CD4-positive, alpha-beta T cell treated with Interleukin-4 for 1 hour (primary cell): ENCODE data around the gene PIP4K2A.
A peak's percentile ranks its signal among the peaks of the same experiment; 100 is the strongest.
"Not testable (repeated sequence)": the region's sequence is repeated elsewhere in the genome, so short reads cannot be mapped to it uniquely, and the experiment has no call there.

Source experiments
- DNase-seq, 2 donors: peaks; one replicate each; pipeline ENCODE4 v3.0.0-alpha.2; 2020 to 2022

The PIP4K2A gene

GRCh38 chr10:22692119-22692518 lies 22.3 kb downstream of the PIP4K2A start:
- DNase-seq = not testable (repeated sequence)

- DNase-seq = no peak
These were observed 23.6 kb downstream of the PIP4K2A start for GRCh38 chr10:22690614-22691431.

GRCh38 chr10:22690158-22690557 lies 24.2 kb downstream of the PIP4K2A start:
- no peak for DNase-seq

GRCh38 chr10:22686347-22686746 lies 28.0 kb downstream of the PIP4K2A start:
- no peak for DNase-seq

- no peak for DNase-seq
These were observed 28.5 kb downstream of the PIP4K2A start for GRCh38 chr10:22685926-22686325.

GRCh38 chr10:22684699-22685098 lies 29.7 kb downstream of the PIP4K2A start:
- no peak for DNase-seq

- no peak for DNase-seq
These were observed 31.3 kb downstream of the PIP4K2A start for GRCh38 chr10:22683140-22683389.

GRCh38 chr10:22682237-22683139 lies 31.9 kb downstream of the PIP4K2A start:
- DNase-seq = peak; percentile 64 to 80

GRCh38 chr10:22681783-22682183 lies 32.6 kb downstream of the PIP4K2A start:
- peak; percentile 60 to 70 for DNase-seq

- no peak for DNase-seq
These were observed 33.1 kb downstream of the PIP4K2A start for GRCh38 chr10:22681301-22681700.

- DNase-seq = peak in 1 of 2 donors; percentile 46
These were observed 34.8 kb downstream of the PIP4K2A start for GRCh38 chr10:22679608-22680007.

GRCh38 chr10:22677333-22677732 lies 37.0 kb downstream of the PIP4K2A start:
- DNase-seq = no peak

- no peak for DNase-seq
These were observed 37.9 kb downstream of the PIP4K2A start for GRCh38 chr10:22676435-22676834.

- no peak for DNase-seq
These were observed 39.8 kb downstream of the PIP4K2A start for GRCh38 chr10:22674573-22674930.

- no peak for DNase-seq
These were observed 40.4 kb downstream of the PIP4K2A start for GRCh38 chr10:22673785-22674572.

- DNase-seq = no peak
These were observed 41.3 kb downstream of the PIP4K2A start for GRCh38 chr10:22673091-22673392.

GRCh38 chr10:22672319-22673090 lies 41.9 kb downstream of the PIP4K2A start:
- DNase-seq = no peak

- no peak for DNase-seq
These were observed 43.6 kb downstream of the PIP4K2A start for GRCh38 chr10:22670788-22671187.

GRCh38 chr10:22669163-22669711 lies 45.1 kb downstream of the PIP4K2A start:
- peak in 1 of 2 donors; percentile 37 for DNase-seq

- DNase-seq = peak in 1 of 2 donors; percentile 39
These were observed 47.3 kb downstream of the PIP4K2A start for GRCh38 chr10:22667093-22667480.

- DNase-seq = peak; percentile 75 to 84
These were observed 47.9 kb downstream of the PIP4K2A start for GRCh38 chr10:22666287-22667092.

- DNase-seq = no peak
These were observed 49.0 kb downstream of the PIP4K2A start for GRCh38 chr10:22665329-22665728.
